ENCODE results near the gene PHACTR1. TPM values are rescaled to one million over a fixed set of nuclear protein-coding genes. Genes with fewer than 3 reads are reported as not detected.
"Not testable (repeated sequence)": the region's sequence is repeated elsewhere in the genome, so short reads cannot be mapped to it uniquely, and the experiment has no call there.

PHACTR1 gene
- total RNA-seq, 2 experiments from 2014 or later = 1.3 to 2.3 TPM

DNA sequence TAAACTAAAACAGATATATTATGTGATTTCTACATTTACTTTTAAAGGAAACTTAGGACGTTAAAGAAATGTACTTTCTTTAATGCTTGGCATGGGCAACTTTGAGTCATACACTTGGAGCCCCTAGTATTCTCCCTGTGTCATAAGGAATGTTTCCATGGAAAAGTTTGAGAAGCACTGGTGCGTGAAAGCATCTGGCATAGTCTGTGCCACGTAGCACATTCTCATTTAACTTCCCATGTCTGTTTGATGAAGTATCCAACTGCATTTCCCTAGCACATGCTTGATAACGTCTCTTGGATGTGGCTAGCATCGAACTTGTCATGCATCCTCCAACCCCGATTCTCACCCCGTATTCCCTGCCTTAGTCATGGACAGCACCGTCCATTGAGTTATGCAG, 439.8 kb downstream of the PHACTR1 start:
- POLR2A ChIA-PET = no interaction called here
- no peaks in the 10 kb centered on the region for H3K9me3 Mint-ChIP-seq
- no peaks in the 10 kb centered on the region for H3K27me3 Mint-ChIP-seq
- H3K36me3 Mint-ChIP-seq (ENCODE audit: low read depth) = no peaks in the 10 kb centered on the region
- H3K4me1 ChIP-seq (ENCODE audit: insufficient read depth, low read length) = no peaks in the 10 kb centered on the region
- H3K27me3 ChIP-seq (ENCODE audit: control insufficient read depth in 1 of 2, insufficient read depth in 2 of 2, low read length in 2 of 2) = no peaks in the 10 kb centered on the region
- no peak overlapping the region for H3K4me3 Mint-ChIP-seq
- DNase-seq (no peak), ATAC-seq (ENCODE audit: poor library complexity) (no peak)
- H3K9me3 ChIP-seq (ENCODE audit: control insufficient read depth in 1 of 2, insufficient read depth in 1 of 2, low read length in 2 of 2) = no peaks in the 10 kb centered on the region
- H3K27ac ChIP-seq (ENCODE audit: low read depth in 1 of 2, low read length in 2 of 2) = no peak overlapping the region
- CTCF ChIA-PET = no interaction called here
- TF ChIP-seq, protein P1, sequence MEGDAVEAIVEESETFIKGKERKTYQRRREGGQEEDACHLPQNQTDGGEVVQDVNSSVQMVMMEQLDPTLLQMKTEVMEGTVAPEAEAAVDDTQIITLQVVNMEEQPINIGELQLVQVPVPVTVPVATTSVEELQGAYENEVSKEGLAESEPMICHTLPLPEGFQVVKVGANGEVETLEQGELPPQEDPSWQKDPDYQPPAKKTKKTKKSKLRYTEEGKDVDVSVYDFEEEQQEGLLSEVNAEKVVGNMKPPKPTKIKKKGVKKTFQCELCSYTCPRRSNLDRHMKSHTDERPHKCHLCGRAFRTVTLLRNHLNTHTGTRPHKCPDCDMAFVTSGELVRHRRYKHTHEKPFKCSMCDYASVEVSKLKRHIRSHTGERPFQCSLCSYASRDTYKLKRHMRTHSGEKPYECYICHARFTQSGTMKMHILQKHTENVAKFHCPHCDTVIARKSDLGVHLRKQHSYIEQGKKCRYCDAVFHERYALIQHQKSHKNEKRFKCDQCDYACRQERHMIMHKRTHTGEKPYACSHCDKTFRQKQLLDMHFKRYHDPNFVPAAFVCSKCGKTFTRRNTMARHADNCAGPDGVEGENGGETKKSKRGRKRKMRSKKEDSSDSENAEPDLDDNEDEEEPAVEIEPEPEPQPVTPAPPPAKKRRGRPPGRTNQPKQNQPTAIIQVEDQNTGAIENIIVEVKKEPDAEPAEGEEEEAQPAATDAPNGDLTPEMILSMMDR (IDR thresholded peaks at IDR 0.05) = no peak
- intact Hi-C loops (cut with DNase I, micrococcal nuclease) = no loop called here
- no peaks in the 10 kb centered on the region for H3K4me1 Mint-ChIP-seq (ENCODE audit: low read depth)
- no peaks in the 10 kb centered on the region for H3K36me3 ChIP-seq (ENCODE audit: insufficient read depth, low read length)
- no peak overlapping the region for H3K4me3 ChIP-seq (ENCODE audit: low read length)
- H3K27ac Mint-ChIP-seq = no peak overlapping the region

GRCh38 chr6:13157293-13157692, 440.7 kb downstream of the PHACTR1 start:
- H3K4me3 ChIP-seq (ENCODE audit: low read length) = no peak overlapping the region
- ChIA-PET POLR2A (no interaction called here), CTCF (no interaction called here)
- no peak overlapping the region for H3K4me3 Mint-ChIP-seq
- H3K4me1 ChIP-seq (ENCODE audit: insufficient read depth, low read length) = no peaks in the 10 kb centered on the region
- no peaks in the 10 kb centered on the region for H3K27me3 Mint-ChIP-seq
- TF ChIP-seq, protein P1 (IDR thresholded peaks at IDR 0.05) = no peak
- no peaks in the 10 kb centered on the region for H3K36me3 ChIP-seq (ENCODE audit: insufficient read depth, low read length)
- no peaks in the 10 kb centered on the region for H3K27me3 ChIP-seq (ENCODE audit: control insufficient read depth in 1 of 2, insufficient read depth in 2 of 2, low read length in 2 of 2)
- no peak overlapping the region for H3K27ac Mint-ChIP-seq
- H3K27ac ChIP-seq (ENCODE audit: low read depth in 1 of 2, low read length in 2 of 2) = no peak overlapping the region
- H3K36me3 Mint-ChIP-seq (ENCODE audit: low read depth) = no peaks in the 10 kb centered on the region
- intact Hi-C loops (cut with DNase I, micrococcal nuclease) = no loop called here
- H3K4me1 Mint-ChIP-seq (ENCODE audit: low read depth) = no peaks in the 10 kb centered on the region
- DNase-seq (no peak), ATAC-seq (ENCODE audit: poor library complexity) (no peak)
- no peaks in the 10 kb centered on the region for H3K9me3 Mint-ChIP-seq
- H3K9me3 ChIP-seq (ENCODE audit: control insufficient read depth in 1 of 2, insufficient read depth in 1 of 2, low read length in 2 of 2) = no peaks in the 10 kb centered on the region

- H3K27ac Mint-ChIP-seq = no peak overlapping the region
- H3K27ac ChIP-seq (ENCODE audit: low read depth in 1 of 2, low read length in 2 of 2) = no peak overlapping the region
- intact Hi-C loops (cut with DNase I, micrococcal nuclease) = no loop called here
- no peaks in the 10 kb centered on the region for H3K27me3 Mint-ChIP-seq
- no peaks in the 10 kb centered on the region for H3K36me3 Mint-ChIP-seq (ENCODE audit: low read depth)
- ATAC-seq (ENCODE audit: poor library complexity) (no peak), DNase-seq (peak in 2 of 14 experiments; percentile 2 to 16)
- H3K4me3 Mint-ChIP-seq = no peak overlapping the region
- POLR2A ChIA-PET = no interaction called here
- H3K27me3 ChIP-seq (ENCODE audit: control insufficient read depth in 1 of 2, insufficient read depth in 2 of 2, low read length in 2 of 2) = no peaks in the 10 kb centered on the region
- H3K4me1 Mint-ChIP-seq (ENCODE audit: low read depth) = peaks cover 6% of the 10 kb centered on the region
- H3K9me3 Mint-ChIP-seq = no peaks in the 10 kb centered on the region
- no peaks in the 10 kb centered on the region for H3K9me3 ChIP-seq (ENCODE audit: control insufficient read depth in 1 of 2, insufficient read depth in 1 of 2, low read length in 2 of 2)
- CTCF ChIA-PET = no interaction called here
- H3K4me1 ChIP-seq (ENCODE audit: insufficient read depth, low read length) = peaks cover 2% of the 10 kb centered on the region
- no peak overlapping the region for H3K4me3 ChIP-seq (ENCODE audit: low read length)
- no peaks in the 10 kb centered on the region for H3K36me3 ChIP-seq (ENCODE audit: insufficient read depth, low read length)
- TF ChIP-seq, protein P1 (IDR thresholded peaks at IDR 0.05) = no peak
Observed at GRCh38 chr6:13159300-13159699, 442.7 kb downstream of the PHACTR1 start.

DNA sequence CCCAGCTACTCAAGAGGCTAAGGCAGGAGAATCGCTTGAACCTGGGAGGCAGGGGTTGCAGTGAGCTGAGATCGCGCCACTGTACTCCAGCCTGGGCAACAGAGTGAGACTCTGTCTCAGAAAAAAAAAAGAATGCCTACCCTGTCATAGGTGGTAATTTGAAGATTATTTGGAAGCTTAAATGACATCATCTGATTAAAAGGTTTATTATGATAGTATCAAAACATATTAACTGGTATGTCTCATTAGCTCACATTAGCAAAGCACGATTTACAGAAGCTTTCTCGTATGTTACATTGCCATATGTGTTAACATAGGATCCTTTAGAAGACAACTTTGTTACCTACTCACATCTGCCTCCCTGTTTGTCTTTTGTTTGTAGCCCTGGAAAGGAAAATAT, 443.3 kb downstream of the PHACTR1 start:
- H3K4me1 ChIP-seq (ENCODE audit: insufficient read depth, low read length); H3K9me3 ChIP-seq (ENCODE audit: control insufficient read depth in 1 of 2, insufficient read depth in 1 of 2, low read length in 2 of 2); intact Hi-C loops (cut with DNase I, micrococcal nuclease); H3K9me3 Mint-ChIP-seq; H3K27ac ChIP-seq (ENCODE audit: low read depth in 1 of 2, low read length in 2 of 2); H3K4me3 Mint-ChIP-seq; H3K4me1 Mint-ChIP-seq (ENCODE audit: low read depth); H3K36me3 Mint-ChIP-seq (ENCODE audit: low read depth); DNase-seq; H3K27me3 Mint-ChIP-seq; H3K36me3 ChIP-seq (ENCODE audit: insufficient read depth, low read length); H3K27me3 ChIP-seq (ENCODE audit: control insufficient read depth in 1 of 2, insufficient read depth in 2 of 2, low read length in 2 of 2); H3K4me3 ChIP-seq (ENCODE audit: low read length); H3K27ac Mint-ChIP-seq; POLR2A ChIA-PET; CTCF ChIA-PET; ATAC-seq (ENCODE audit: poor library complexity): not testable (repeated sequence)

Measured in CD4-positive, alpha-beta T cell (primary cell).